CD14-positive monocyte (primary cell): ENCODE measurements around the gene HECTD1. TPM values are rescaled to one million over a fixed set of nuclear protein-coding genes. Genes with fewer than 3 reads are reported as not detected.

Experiments used
- DNase-seq, 3 donors: peaks; one replicate each; pipeline ENCODE4 v3.0.0-alpha.2; 2011 to 2022
- H2AFZ ChIP-seq: 2 replicates; pipeline ENCODE4 v1.6.0; 2012; ENCODE audit warnings: mild to moderate bottlenecking, low read depth, low read length, inconsistent platforms; ENCODE audit not compliant: insufficient read depth, poor library complexity, severe bottlenecking
- H3K27ac ChIP-seq, 2 donors: 1 replicate in 1 of 2; 2 replicates in 1 of 2; pipeline ENCODE4 v1.5.1; 2012 to 2013; ENCODE audit warnings: low read length in 2 of 2, control low read depth in 1 of 2, inconsistent platforms in 1 of 2, low read depth in 1 of 2, mild to moderate bottlenecking in 1 of 2
- H3K27me3 ChIP-seq, 2 donors: one replicate each; pipeline versions ENCODE4 v1.6.0 to v1.6.1; 2011 to 2013; ENCODE audit warnings: low read length in 2 of 2; ENCODE audit not compliant: control insufficient read depth in 2 of 2, insufficient read depth in 2 of 2
- H3K36me3 ChIP-seq, 2 donors: replicated peaks in 1 of 2; 1 replicate in 1 of 2; 2 replicates in 1 of 2; pipeline versions ENCODE4 v1.5.1 to v1.6.1; 2012 to 2013; ENCODE audit warnings: low read length in 2 of 2, control low read depth in 1 of 2, inconsistent platforms in 1 of 2, mild to moderate bottlenecking in 1 of 2; ENCODE audit not compliant: insufficient read depth in 2 of 2, control insufficient read depth in 1 of 2
- H3K4me1 ChIP-seq, 2 donors: 1 replicate in 1 of 2; 2 replicates in 1 of 2; pipeline versions ENCODE4 v1.5.1 to v1.6.1; 2012 to 2013; ENCODE audit warnings: low read length in 2 of 2, control low read depth in 1 of 2, inconsistent platforms in 1 of 2, mild to moderate bottlenecking in 1 of 2, moderate library complexity in 1 of 2; ENCODE audit not compliant: insufficient read depth in 2 of 2, control insufficient read depth in 1 of 2
- H3K4me2 ChIP-seq: replicated peaks from 2 replicates; pipeline ENCODE3; 2012; ENCODE audit warnings: low read length, moderate library complexity, mild to moderate bottlenecking; ENCODE audit not compliant: poor library complexity, severe bottlenecking; ENCODE audit errors: extremely low read depth
- H3K4me3 ChIP-seq, 3 experiments: fragments of 200-600 bp in 1 of 3; sonication (generic) in 1 of 3; replicated peaks in 1 of 3; 1 replicate in 2 of 3; 2 replicates in 1 of 3; pipeline ENCODE4 v1.5.1; 2011 to 2013; ENCODE audit warnings: low read length in 3 of 3, mild to moderate bottlenecking in 3 of 3, control low read depth in 2 of 3, low read depth in 2 of 3, inconsistent platforms in 1 of 3, moderate library complexity in 1 of 3
- H3K79me2 ChIP-seq: 2 replicates; pipeline ENCODE4 v1.6.0; 2012; ENCODE audit warnings: mild to moderate bottlenecking, control low read depth, inconsistent platforms, low read length, moderate library complexity; ENCODE audit not compliant: insufficient read depth
- H3K9ac ChIP-seq: 2 replicates; pipeline ENCODE4 v1.6.0; 2017; ENCODE audit warnings: low read length, mild to moderate bottlenecking; ENCODE audit not compliant: insufficient read depth, poor library complexity, severe bottlenecking
- H3K9me3 ChIP-seq, 2 donors: replicated peaks in 1 of 2; 1 replicate in 1 of 2; 2 replicates in 1 of 2; pipeline versions ENCODE4 v1.5.1 to v1.6.1; 2012 to 2013; ENCODE audit warnings: low read length in 2 of 2, control low read depth in 1 of 2; ENCODE audit not compliant: control insufficient read depth in 1 of 2, insufficient read depth in 1 of 2
- H4K20me1 ChIP-seq: 2 replicates; pipeline ENCODE4 v1.6.0; 2012; ENCODE audit warnings: mild to moderate bottlenecking, low read length, control low read depth, moderate library complexity; ENCODE audit not compliant: insufficient read depth
- H3K27ac Mint-ChIP-seq, 7 donors: one replicate each; pipeline ENCODE4 v1.8.0; 2020; ENCODE audit warnings: mild to moderate bottlenecking in 7 of 7, mixed read lengths in 7 of 7, moderate library complexity in 6 of 7, inconsistent platforms in 2 of 7
- H3K27me3 Mint-ChIP-seq, 3 donors: one replicate each; pipeline ENCODE4 v1.8.0; 2021 to 2022; ENCODE audit warnings: low read depth in 3 of 3, mild to moderate bottlenecking in 3 of 3, mixed read lengths in 3 of 3, moderate library complexity in 3 of 3, inconsistent platforms in 1 of 3
- H3K36me3 Mint-ChIP-seq, 2 donors: one replicate each; pipeline ENCODE4 v1.8.0; 2020; ENCODE audit warnings: mixed read lengths in 2 of 2, inconsistent platforms in 1 of 2, mild to moderate bottlenecking in 1 of 2
- H3K4me1 Mint-ChIP-seq: one replicate; pipeline ENCODE4 v1.8.0; 2020; ENCODE audit warnings: mild to moderate bottlenecking, mixed read lengths
- H3K4me3 Mint-ChIP-seq, 2 donors: one replicate each; pipeline ENCODE4 v1.8.0; 2020; ENCODE audit warnings: mild to moderate bottlenecking in 2 of 2, mixed read lengths in 2 of 2, moderate library complexity in 1 of 2
- H3K9me3 Mint-ChIP-seq, 7 donors: one replicate each; pipeline ENCODE4 v1.8.0; 2020 to 2022; ENCODE audit warnings: mixed read lengths in 7 of 7, mild to moderate bottlenecking in 6 of 7, moderate library complexity in 6 of 7, inconsistent platforms in 2 of 7
- CTCF ChIP-seq: fragments of 200-600 bp; IDR thresholded peaks from one replicate; pipeline ENCODE4 v1.8.0; 2022; ENCODE audit warnings: antibody characterized with exemption, mild to moderate bottlenecking
- WGBS: methylation state at CpG from one replicate; pipeline ENCODE4 v1.1.5; 2013; ENCODE audit warnings: missing lambda C conversion rate; ENCODE audit not compliant: insufficient coverage; 5-methylcytosine and 5-hydroxymethylcytosine counted together
- intact Hi-C, 2 donors: fragments of 100-400 bp; cut with micrococcal nuclease; formaldehyde crosslinking; loops; one replicate each; pipeline versions ENCODE4 v1.15.0 to v1.15.1; 2023
- polyA plus RNA-seq, 3 donors: library from polyadenylated mRNA; depleted of rRNA in 1 of 3; unstranded in 2 of 3; stranded (reverse) in 1 of 3; fragments of 300-500 nt in 2 of 3; fragments of >200 nt in 1 of 3; fragmentation: Illumina TruSeq in 2 of 3; gene quantifications; 1 replicate in 2 of 3; 2 replicates in 1 of 3; pipeline ENCODE4 v1.2.3, GENCODE V29; 2012 to 2021

HECTD1 gene
- polyA plus RNA-seq, 3 donors, result 12.7 to 55.9 (median 21.5) TPM

- WGBS, result 100% methylated on average over 1 of the region's 4 CpGs
- H2AFZ ChIP-seq, result no peak overlapping the region
- no peaks in the 10 kb centered on the region for H3K9me3 Mint-ChIP-seq
- intact Hi-C loops, result no loop called here
- no peaks in the 10 kb centered on the region for H3K9me3 ChIP-seq
- peaks cover 65 to 88% of the 10 kb centered on the region in 2 donors for H3K36me3 Mint-ChIP-seq
- peaks cover 16% of the 10 kb centered on the region for H3K79me2 ChIP-seq
- H3K27me3 Mint-ChIP-seq, result no peaks in the 10 kb centered on the region
- no peak overlapping the region for H3K4me2 ChIP-seq
- no peak for DNase-seq
- peak overlapping the region in 1 of 7 donors; percentile 43 for H3K27ac Mint-ChIP-seq
- peaks cover 41% of the 10 kb centered on the region for H4K20me1 ChIP-seq
- H3K36me3 ChIP-seq, result peaks cover 88 to 96% of the 10 kb centered on the region in 2 donors
- H3K4me3 Mint-ChIP-seq, result no peak overlapping the region
- no peaks in the 10 kb centered on the region for H3K27me3 ChIP-seq
- no peak overlapping the region for H3K27ac ChIP-seq
- TF ChIP-seq CTCF, result no peak
- H3K4me3 ChIP-seq, result no peak overlapping the region
- no peaks in the 10 kb centered on the region for H3K4me1 Mint-ChIP-seq
- no peaks in the 10 kb centered on the region for H3K4me1 ChIP-seq
- no peak overlapping the region for H3K9ac ChIP-seq
Measured at GRCh38 chr14:31174433-31174832, 33.2 kb downstream of the HECTD1 start.

- Histone ChIP-seq H3K9me3 (no peaks in the 10 kb centered on the region), H3K4me1 (no peaks in the 10 kb centered on the region), H3K9ac (no peak overlapping the region), H3K4me3 (no peak overlapping the region), H4K20me1 (peaks cover 32% of the 10 kb centered on the region), H3K36me3 (peaks cover 90 to 97% of the 10 kb centered on the region in 2 donors), H3K4me2 (no peak overlapping the region), H3K27me3 (no peaks in the 10 kb centered on the region), H3K79me2 (peaks cover 8% of the 10 kb centered on the region), H3K27ac (no peak overlapping the region), H2AFZ (no peak overlapping the region)
- H3K36me3 Mint-ChIP-seq, result peaks cover 73 to 90% of the 10 kb centered on the region in 2 donors
- TF ChIP-seq CTCF, result no peak
- no peaks in the 10 kb centered on the region for H3K9me3 Mint-ChIP-seq
- no peak for DNase-seq
- no peaks in the 10 kb centered on the region for H3K27me3 Mint-ChIP-seq
- H3K27ac Mint-ChIP-seq, result peak overlapping the region in 1 of 7 donors; percentile 0
- intact Hi-C loops, result no loop called here
- no peak overlapping the region for H3K4me3 Mint-ChIP-seq
- no peaks in the 10 kb centered on the region for H3K4me1 Mint-ChIP-seq
- WGBS, result 97% methylated on average over 9 of the region's 15 CpGs
Measured at GRCh38 chr14:31173120-31173837, 34.3 kb downstream of the HECTD1 start.
